NCI-H187 (cell line): ENCODE measurements around the gene DLGAP5.
A peak's percentile ranks its signal among the peaks of the same experiment; 100 is the strongest.

ENCODE experiments used
- DNase-seq, 2 experiments: peaks; one replicate each; lab custom pipeline; 2025; lab: John Stamatoyannopoulos, UW

The DLGAP5 gene

GRCh38 chr14:55191203-55192053, at the start of gene DLGAP5:
TSS of gene DLGAP5 (minus strand) at chr14:55191585. CDS start at chr14:55189179, 2,406 bp downstream.
- peak; percentile 94 for DNase-seq

- DNase-seq: no peak
Observed at GRCh38 chr14:55240526-55241178, 49.3 kb upstream of the DLGAP5 start.

- DNase-seq: no peak
Observed at GRCh38 chr14:55239320-55239719, 47.9 kb upstream of the DLGAP5 start.

- DNase-seq: no peak
Observed at GRCh38 chr14:55238019-55238680, 46.8 kb upstream of the DLGAP5 start.

- DNase-seq: no peak
Observed at GRCh38 chr14:55233591-55233990, 42.2 kb upstream of the DLGAP5 start.

- DNase-seq: no peak
Observed at GRCh38 chr14:55228261-55228660, 36.9 kb upstream of the DLGAP5 start.

- no peak for DNase-seq
Observed at GRCh38 chr14:55223364-55223763, 32.0 kb upstream of the DLGAP5 start.

- no peak for DNase-seq
Observed at GRCh38 chr14:55221968-55222367, 30.6 kb upstream of the DLGAP5 start.

GRCh38 chr14:55221186-55221585, 29.8 kb upstream of the DLGAP5 start:
- DNase-seq: no peak

- no peak for DNase-seq
Observed at GRCh38 chr14:55220230-55220629, 28.8 kb upstream of the DLGAP5 start.

GRCh38 chr14:55212634-55213033, 21.2 kb upstream of the DLGAP5 start:
- no peak for DNase-seq

GRCh38 chr14:55207832-55208231, 16.4 kb upstream of the DLGAP5 start:
- DNase-seq: no peak

- DNase-seq: no peak
Observed at GRCh38 chr14:55206175-55206693, 14.8 kb upstream of the DLGAP5 start.

- no peak for DNase-seq
Observed at GRCh38 chr14:55201219-55202101, 10.1 kb upstream of the DLGAP5 start.

GRCh38 chr14:55200651-55201050, 9.3 kb upstream of the DLGAP5 start:
- DNase-seq: no peak

GRCh38 chr14:55198749-55199148, 7.4 kb upstream of the DLGAP5 start:
- no peak for DNase-seq

GRCh38 chr14:55194656-55195355, 3.4 kb upstream of the DLGAP5 start:
- DNase-seq: no peak

- no peak for DNase-seq
Observed at GRCh38 chr14:55192054-55192621, 753 bp upstream of the DLGAP5 start.

GRCh38 chr14:55190906-55191202, 531 bp downstream of the DLGAP5 start:
- peak in 1 of 2 experiments; percentile 69 for DNase-seq

- DNase-seq: no peak
Observed at GRCh38 chr14:55188686-55189295, 2.6 kb downstream of the DLGAP5 start.
